Dendritic cell treated with granulocyte-macrophage colony-stimulating factor and Interleukin-4, amounts not matched to agents 40 ng/mL and 50 ng/mL, for 4 days (primary cell): Measurements from ENCODE around the gene GTPBP1.

ENCODE experiments used
- H3K27ac Mint-ChIP-seq: one replicate; pipeline ENCODE4 v1.8.0; 2022; ENCODE audit warnings: mild to moderate bottlenecking, mixed read lengths
- H3K27me3 Mint-ChIP-seq: one replicate; pipeline ENCODE4 v1.8.0; 2022; ENCODE audit warnings: mild to moderate bottlenecking, mixed read lengths
- H3K36me3 Mint-ChIP-seq: one replicate; pipeline ENCODE4 v1.8.0; 2022; ENCODE audit warnings: low read depth, mixed read lengths
- H3K4me1 Mint-ChIP-seq: one replicate; pipeline ENCODE4 v1.8.0; 2022; ENCODE audit warnings: low read depth, mixed read lengths
- H3K4me3 Mint-ChIP-seq: one replicate; pipeline ENCODE4 v1.8.0; 2022; ENCODE audit warnings: mild to moderate bottlenecking, moderate library complexity, mixed read lengths
- H3K9me3 Mint-ChIP-seq: one replicate; pipeline ENCODE4 v1.8.0; 2022; ENCODE audit warnings: mixed read lengths
- intact Hi-C: fragments of 100-400 bp; cut with micrococcal nuclease; formaldehyde crosslinking; loops from one replicate; pipeline ENCODE4 v1.15.0; 2022

GTPBP1 gene

GRCh38 chr22:38725900-38726655, 20.3 kb downstream of the GTPBP1 start:
- no peak overlapping the region for H3K27ac Mint-ChIP-seq
- H3K9me3 Mint-ChIP-seq = no peaks in the 10 kb centered on the region
- no peaks in the 10 kb centered on the region for H3K4me1 Mint-ChIP-seq
- H3K27me3 Mint-ChIP-seq = no peaks in the 10 kb centered on the region
- intact Hi-C loops = no loop called here
- H3K36me3 Mint-ChIP-seq = peaks cover 100% of the 10 kb centered on the region
- no peak overlapping the region for H3K4me3 Mint-ChIP-seq

- Mint-ChIP-seq H3K9me3 (no peaks in the 10 kb centered on the region), H3K27ac (no peak overlapping the region), H3K4me1 (no peaks in the 10 kb centered on the region), H3K27me3 (no peaks in the 10 kb centered on the region), H3K36me3 (peaks cover 100% of the 10 kb centered on the region), H3K4me3 (no peak overlapping the region)
- intact Hi-C loops = no loop called here
Observed at GRCh38 chr22:38727123-38727522, 21.4 kb downstream of the GTPBP1 start.

DNA sequence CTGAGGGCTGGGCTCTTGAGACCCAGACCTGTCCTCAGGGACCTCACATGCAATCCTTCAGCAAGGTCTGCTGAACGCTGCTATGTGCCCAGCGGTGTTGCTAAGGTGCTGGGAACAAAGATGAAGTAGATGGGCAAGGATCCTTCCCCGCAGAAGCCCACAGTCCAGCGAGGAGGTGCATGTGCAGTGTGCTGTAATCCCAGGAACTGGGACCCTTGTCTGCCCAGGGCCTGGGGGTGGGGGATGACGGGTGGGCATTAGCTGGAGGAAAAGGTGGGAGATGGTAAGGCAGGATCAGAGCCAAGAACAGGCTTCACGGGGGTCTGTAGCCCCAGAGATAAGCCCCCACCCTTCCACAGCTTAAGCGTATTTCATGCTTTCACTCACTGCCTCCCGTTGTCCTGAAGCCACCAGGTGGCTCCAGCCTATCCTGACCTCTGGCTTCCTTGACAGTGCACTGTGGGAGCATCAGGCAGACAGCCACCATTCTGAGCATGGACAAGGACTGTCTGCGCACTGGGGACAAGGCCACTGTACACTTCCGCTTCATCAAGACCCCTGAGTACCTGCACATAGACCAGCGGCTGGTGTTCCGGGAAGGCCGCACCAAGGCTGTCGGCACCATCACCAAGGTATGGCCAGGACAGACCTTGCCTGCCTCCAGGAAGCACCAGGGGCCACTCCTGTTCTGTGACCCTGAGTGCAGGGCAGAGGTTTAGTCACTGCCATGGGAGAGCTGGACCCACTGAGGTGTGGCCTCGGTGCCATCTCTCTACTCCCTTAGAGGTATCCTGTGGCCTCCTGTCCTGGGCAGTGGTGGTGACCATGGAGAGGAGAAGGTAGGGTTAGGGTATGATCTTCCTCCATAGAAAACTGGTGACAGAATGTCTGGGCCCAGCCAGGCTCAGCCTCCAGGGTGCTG, 22.0 kb downstream of the GTPBP1 start:
- Mint-ChIP-seq H3K4me1 (no peaks in the 10 kb centered on the region), H3K9me3 (no peaks in the 10 kb centered on the region), H3K27ac (no peak overlapping the region), H3K4me3 (no peak overlapping the region), H3K27me3 (no peaks in the 10 kb centered on the region), H3K36me3 (peaks cover 100% of the 10 kb centered on the region)
- intact Hi-C loops = no loop called here

DNA sequence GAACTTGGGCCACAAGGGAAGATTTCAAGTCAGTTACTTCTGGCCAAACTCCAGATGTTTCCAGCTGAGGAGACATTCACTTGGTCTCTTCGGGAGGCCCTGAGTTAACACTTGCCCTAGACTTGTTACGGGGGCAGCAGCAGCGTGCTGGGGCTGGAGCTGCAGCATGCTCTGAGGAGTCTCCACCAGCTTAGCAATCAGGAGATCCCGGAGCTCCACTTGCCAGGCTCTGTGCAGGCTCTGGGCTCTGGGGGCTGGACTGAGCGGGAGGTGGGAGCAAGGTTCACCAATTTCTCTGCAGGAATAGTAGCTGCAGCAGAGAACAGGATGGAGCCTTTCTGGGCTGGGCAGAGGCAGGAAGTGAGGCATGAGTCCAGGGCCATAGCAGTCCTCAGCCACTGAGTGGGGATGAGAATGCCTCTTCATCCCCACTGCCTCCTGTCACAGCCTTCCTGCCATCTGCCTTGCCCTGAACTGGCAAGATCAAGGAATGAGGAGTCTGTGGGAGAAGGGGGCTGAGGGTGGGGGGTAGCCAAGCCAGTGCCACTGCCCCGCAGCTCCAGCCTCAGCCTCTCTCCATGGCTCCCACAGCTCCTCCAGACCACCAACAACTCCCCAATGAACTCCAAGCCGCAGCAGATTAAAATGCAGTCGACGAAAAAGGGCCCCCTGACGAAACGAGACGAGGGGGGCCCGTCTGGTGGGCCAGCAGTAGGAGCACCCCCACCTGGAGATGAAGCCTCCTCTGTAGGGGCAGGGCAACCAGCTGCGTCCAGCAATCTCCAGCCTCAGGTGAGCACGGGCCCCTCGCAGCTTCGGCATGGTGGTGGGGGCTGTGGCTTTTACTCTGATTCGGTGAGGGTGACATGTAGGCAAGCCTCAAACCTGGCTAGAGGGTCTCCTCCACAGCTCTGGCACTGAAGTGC, 23.4 kb downstream of the GTPBP1 start:
- no peaks in the 10 kb centered on the region for H3K27me3 Mint-ChIP-seq
- no peak overlapping the region for H3K27ac Mint-ChIP-seq
- intact Hi-C loops = no loop called here
- H3K36me3 Mint-ChIP-seq = peaks cover 100% of the 10 kb centered on the region
- peaks cover 9% of the 10 kb centered on the region for H3K4me1 Mint-ChIP-seq
- H3K4me3 Mint-ChIP-seq = no peak overlapping the region
- no peaks in the 10 kb centered on the region for H3K9me3 Mint-ChIP-seq

GRCh38 chr22:38729946-38730345, 24.2 kb downstream of the GTPBP1 start:
- peaks cover 100% of the 10 kb centered on the region for H3K36me3 Mint-ChIP-seq

GRCh38 chr22:38730411-38730871, 24.7 kb downstream of the GTPBP1 start:
- H3K27me3 Mint-ChIP-seq = no peaks in the 10 kb centered on the region
- no peaks in the 10 kb centered on the region for H3K9me3 Mint-ChIP-seq
- intact Hi-C loops = no loop called here
- no peak overlapping the region for H3K4me3 Mint-ChIP-seq
- no peak overlapping the region for H3K27ac Mint-ChIP-seq
- H3K4me1 Mint-ChIP-seq = peaks cover 9% of the 10 kb centered on the region
- H3K36me3 Mint-ChIP-seq = peaks cover 100% of the 10 kb centered on the region

More at GRCh38 chr22:38729946-38730345, 24.2 kb downstream of the GTPBP1 start:
- no peaks in the 10 kb centered on the region for H3K27me3 Mint-ChIP-seq
- no peak overlapping the region for H3K27ac Mint-ChIP-seq
- H3K9me3 Mint-ChIP-seq = no peaks in the 10 kb centered on the region
- no peak overlapping the region for H3K4me3 Mint-ChIP-seq
- peaks cover 9% of the 10 kb centered on the region for H3K4me1 Mint-ChIP-seq
- intact Hi-C loops = no loop called here

- no peak overlapping the region for H3K27ac Mint-ChIP-seq
- intact Hi-C loops = no loop called here
Observed at GRCh38 chr22:38731703-38732161, 26.0 kb downstream of the GTPBP1 start.

DNA sequence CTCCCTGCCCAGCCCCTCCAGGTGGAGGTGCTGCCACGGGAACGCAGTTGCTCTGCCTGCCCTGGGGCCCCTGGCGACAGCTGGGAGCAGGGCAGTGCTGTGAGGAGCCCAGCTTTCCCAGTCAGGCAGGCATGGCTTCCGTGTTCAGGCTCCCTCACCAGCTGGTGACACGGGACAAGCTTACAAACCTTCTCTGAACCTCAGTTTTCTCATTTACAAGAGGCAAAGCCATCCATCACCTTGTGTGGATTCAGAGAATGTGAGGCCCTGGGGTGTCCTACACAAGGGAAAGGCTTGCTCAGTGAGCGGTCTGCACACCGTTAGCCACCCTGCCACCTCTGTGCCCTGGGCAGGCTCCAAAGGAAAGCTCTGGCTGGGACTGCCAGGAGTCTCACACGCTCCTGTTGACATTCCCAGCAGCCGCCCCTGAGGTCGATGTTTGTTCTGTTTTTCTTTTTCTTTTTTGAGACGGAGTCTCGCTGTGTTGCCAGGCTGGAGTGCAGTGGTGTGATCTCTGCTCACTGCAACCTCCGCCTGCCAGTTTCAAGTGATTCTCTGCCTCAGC, 26.6 kb downstream of the GTPBP1 start:
- Mint-ChIP-seq H3K36me3 (peaks cover 100% of the 10 kb centered on the region), H3K4me3 (no peak overlapping the region), H3K27ac (no peak overlapping the region), H3K9me3 (no peaks in the 10 kb centered on the region), H3K27me3 (no peaks in the 10 kb centered on the region), H3K4me1 (peaks cover 9% of the 10 kb centered on the region)
- intact Hi-C loops = no loop called here

More at GRCh38 chr22:38731703-38732161, 26.0 kb downstream of the GTPBP1 start:
- Mint-ChIP-seq H3K27me3 (no peaks in the 10 kb centered on the region), H3K36me3 (peaks cover 100% of the 10 kb centered on the region), H3K9me3 (no peaks in the 10 kb centered on the region), H3K4me3 (no peak overlapping the region), H3K4me1 (peaks cover 9% of the 10 kb centered on the region)

- H3K27ac Mint-ChIP-seq = no peak overlapping the region
- H3K27me3 Mint-ChIP-seq = no peaks in the 10 kb centered on the region
- H3K4me3 Mint-ChIP-seq = no peak overlapping the region
- no peaks in the 10 kb centered on the region for H3K9me3 Mint-ChIP-seq
- intact Hi-C loops = no loop called here
- peaks cover 9% of the 10 kb centered on the region for H3K4me1 Mint-ChIP-seq
- peaks cover 100% of the 10 kb centered on the region for H3K36me3 Mint-ChIP-seq
Observed at GRCh38 chr22:38733329-38733723, 27.6 kb downstream of the GTPBP1 start.

DNA sequence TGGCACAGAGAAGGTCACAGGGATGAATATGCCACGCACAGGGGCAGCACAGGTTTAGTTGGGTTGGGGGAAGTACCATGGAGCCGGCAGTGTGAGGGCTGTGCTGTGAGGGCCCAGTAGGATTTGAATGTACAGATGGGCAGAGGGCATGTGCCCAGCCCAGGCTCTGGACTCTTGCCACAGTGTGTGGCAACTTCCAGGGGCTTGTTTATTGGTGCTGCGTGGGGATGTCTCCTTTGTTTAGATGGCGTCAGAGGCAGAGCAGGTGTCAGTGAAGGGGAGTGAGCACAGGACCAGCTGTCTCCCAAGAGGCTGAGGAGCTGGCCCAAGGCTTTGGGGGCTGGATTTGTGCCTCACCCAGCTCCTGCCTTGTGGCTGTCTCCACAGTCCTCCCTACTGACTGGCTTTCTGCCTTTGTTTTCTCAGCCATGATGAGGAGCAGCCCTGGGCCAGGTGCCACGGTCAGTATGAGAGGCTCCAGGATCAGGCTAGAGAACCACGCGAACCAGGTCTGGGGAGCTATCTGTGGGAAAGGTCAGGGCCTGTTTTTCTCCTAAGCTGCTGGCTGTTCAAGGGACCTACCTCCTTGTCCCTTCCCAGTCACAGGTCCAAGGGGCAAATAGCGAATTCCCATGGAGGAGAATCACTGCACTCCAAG, 28.1 kb downstream of the GTPBP1 start:
- Mint-ChIP-seq H3K4me3 (no peak overlapping the region), H3K36me3 (peaks cover 100% of the 10 kb centered on the region), H3K27ac (no peak overlapping the region), H3K4me1 (peaks cover 9% of the 10 kb centered on the region), H3K9me3 (no peaks in the 10 kb centered on the region), H3K27me3 (no peaks in the 10 kb centered on the region)
- intact Hi-C loops = no loop called here

- Mint-ChIP-seq H3K27me3 (no peaks in the 10 kb centered on the region), H3K27ac (no peak overlapping the region), H3K9me3 (no peaks in the 10 kb centered on the region), H3K36me3 (peaks cover 100% of the 10 kb centered on the region), H3K4me3 (no peak overlapping the region), H3K4me1 (peaks cover 9% of the 10 kb centered on the region)
- intact Hi-C loops = no loop called here
Observed at GRCh38 chr22:38734421-38735100, 28.8 kb downstream of the GTPBP1 start.

GRCh38 chr22:38735126-38735464, 29.4 kb downstream of the GTPBP1 start:
- intact Hi-C loops = no loop called here
- no peaks in the 10 kb centered on the region for H3K27me3 Mint-ChIP-seq
- no peaks in the 10 kb centered on the region for H3K9me3 Mint-ChIP-seq
- H3K27ac Mint-ChIP-seq = no peak overlapping the region
- peaks cover 9% of the 10 kb centered on the region for H3K4me1 Mint-ChIP-seq
- no peak overlapping the region for H3K4me3 Mint-ChIP-seq
- peaks cover 100% of the 10 kb centered on the region for H3K36me3 Mint-ChIP-seq
